Measurements from ENCODE around the gene AFF3. TPM values are rescaled to one million over a fixed set of nuclear protein-coding genes. Genes with fewer than 3 reads are reported as not detected.
"Not testable (repeated sequence)": the region's sequence is repeated elsewhere in the genome, so short reads cannot be mapped to it uniquely, and the experiment has no call there.

The AFF3 gene
- total and polyA plus RNA-seq, 3 experiments from 2014 or later = 0.48 to 1.3 (median 0.53) TPM

DNA sequence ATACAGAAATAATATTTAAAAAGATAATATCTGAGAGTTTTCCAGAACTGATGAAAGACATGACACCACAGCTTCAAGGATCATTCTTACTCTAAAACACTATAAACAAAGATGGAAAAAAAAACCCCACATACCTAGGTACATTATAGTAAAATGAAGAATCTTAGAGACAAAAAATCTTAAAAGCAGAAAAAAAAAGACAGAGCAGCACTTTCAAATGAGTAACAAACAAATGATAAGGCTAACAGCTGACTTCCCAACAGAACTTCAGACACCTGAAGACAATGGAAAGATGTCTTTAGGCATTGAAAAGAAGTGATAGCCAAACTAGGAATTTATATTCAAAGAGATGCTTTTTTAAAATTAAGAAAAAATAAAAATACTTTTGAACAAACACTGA is 21.2 kb upstream of the AFF3 start:
- no peak overlapping the region for H3K27ac Mint-ChIP-seq
- Histone ChIP-seq H3K27me3 (ENCODE audit: insufficient read depth, low read length, poor library complexity, severe bottlenecking) (no peaks in the 10 kb centered on the region), H3K4me1 (ENCODE audit: insufficient read depth, low read length) (no peaks in the 10 kb centered on the region), H3K36me3 (ENCODE audit: insufficient read depth, low read length) (no peaks in the 10 kb centered on the region), H3K9me3 (ENCODE audit: low read length) (no peaks in the 10 kb centered on the region), H3K4me3 (ENCODE audit: low read length) (no peak overlapping the region), H3K27ac (ENCODE audit: low read depth, low read length) (no peak overlapping the region)
- POLR2A ChIA-PET = no interaction called here
- DNase-seq = no peak
- peaks cover 2 to 15% of the 10 kb centered on the region in 2 donors for H3K27me3 Mint-ChIP-seq
- peaks cover 0 to 8% (median 2%) of the 10 kb centered on the region in 5 donors for H3K9me3 Mint-ChIP-seq
- CTCF ChIA-PET = no interaction called here
- H3K4me3 Mint-ChIP-seq = no peak overlapping the region
- peaks cover 0 to 1% (median 0%) of the 10 kb centered on the region in 3 donors for H3K36me3 Mint-ChIP-seq
- no peaks in the 10 kb centered on the region for H3K4me1 Mint-ChIP-seq

DNA sequence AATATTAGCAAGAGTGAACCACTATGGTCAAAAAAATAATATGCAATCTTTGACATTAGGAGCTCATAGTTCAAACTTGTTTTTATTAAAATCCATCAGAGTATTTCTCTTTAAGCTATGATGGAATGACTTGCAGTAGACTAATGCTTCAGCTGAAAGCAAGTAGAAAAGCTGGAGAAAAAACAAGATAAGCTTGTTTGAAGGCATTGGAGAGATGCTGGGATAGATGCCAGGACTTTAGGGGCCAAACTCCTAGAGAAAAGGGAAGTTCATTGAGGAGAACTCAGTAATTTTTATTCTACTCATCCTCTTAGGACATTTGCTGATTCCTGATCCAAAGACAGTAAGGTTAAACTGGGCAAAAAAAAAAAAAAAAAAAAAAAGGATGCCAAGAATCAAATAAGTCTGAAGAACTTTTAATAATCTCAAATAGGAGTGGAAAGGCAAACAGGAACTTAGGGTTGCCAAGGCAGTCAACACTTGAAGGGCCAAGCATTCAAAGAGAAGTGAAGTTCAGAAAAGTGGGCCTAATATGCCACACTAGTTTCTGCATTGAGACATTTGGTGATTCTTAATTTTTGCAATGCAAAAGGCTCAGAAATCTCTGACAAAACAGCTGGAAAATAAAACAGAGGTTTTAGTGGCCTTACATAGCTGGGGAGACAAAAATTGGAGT is 19.7 kb upstream of the AFF3 start:
- Mint-ChIP-seq H3K36me3 (peaks cover 0 to 1% (median 0%) of the 10 kb centered on the region in 3 donors), H3K27ac (no peak overlapping the region), H3K9me3 (peaks cover 0 to 8% (median 2%) of the 10 kb centered on the region in 5 donors), H3K27me3 (peaks cover 2 to 19% of the 10 kb centered on the region in 2 donors), H3K4me1 (no peaks in the 10 kb centered on the region), H3K4me3 (no peak overlapping the region)
- no peak overlapping the region for H3K4me3 ChIP-seq (ENCODE audit: low read length)
- CTCF ChIA-PET = no interaction called here
- no peaks in the 10 kb centered on the region for H3K36me3 ChIP-seq (ENCODE audit: insufficient read depth, low read length)
- DNase-seq = no peak
- H3K9me3 ChIP-seq (ENCODE audit: low read length) = no peaks in the 10 kb centered on the region
- H3K4me1 ChIP-seq (ENCODE audit: insufficient read depth, low read length) = no peaks in the 10 kb centered on the region
- POLR2A ChIA-PET = no interaction called here
- H3K27ac ChIP-seq (ENCODE audit: low read depth, low read length) = no peak overlapping the region
- no peaks in the 10 kb centered on the region for H3K27me3 ChIP-seq (ENCODE audit: insufficient read depth, low read length, poor library complexity, severe bottlenecking)

DNA sequence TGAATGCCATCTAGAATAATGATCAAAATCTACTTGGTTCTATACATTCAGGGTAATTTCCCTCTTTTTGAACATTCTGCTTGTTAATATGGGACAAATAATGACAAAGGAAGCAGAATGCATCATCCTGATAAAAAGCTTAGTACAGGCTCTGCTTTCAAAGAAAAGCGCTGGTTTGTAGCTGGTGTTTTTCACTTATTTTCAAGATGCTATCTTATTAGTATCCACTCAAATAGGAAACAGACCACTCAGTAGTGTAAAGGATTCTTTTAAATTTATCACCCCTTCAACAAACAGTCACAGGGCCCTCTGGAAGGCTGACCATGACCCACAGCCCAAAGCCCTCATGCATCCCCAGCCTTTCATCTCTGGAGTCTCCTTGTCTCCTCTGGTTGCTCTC is 18.0 kb upstream of the AFF3 start:
- no peak overlapping the region for H3K27ac Mint-ChIP-seq
- no peak overlapping the region for H3K4me3 Mint-ChIP-seq
- H3K4me1 Mint-ChIP-seq = no peaks in the 10 kb centered on the region
- Histone ChIP-seq H3K4me1 (ENCODE audit: insufficient read depth, low read length) (no peaks in the 10 kb centered on the region), H3K27ac (ENCODE audit: low read depth, low read length) (no peak overlapping the region), H3K9me3 (ENCODE audit: low read length) (no peaks in the 10 kb centered on the region), H3K4me3 (ENCODE audit: low read length) (no peak overlapping the region), H3K36me3 (ENCODE audit: insufficient read depth, low read length) (no peaks in the 10 kb centered on the region), H3K27me3 (ENCODE audit: insufficient read depth, low read length, poor library complexity, severe bottlenecking) (no peaks in the 10 kb centered on the region)
- H3K27me3 Mint-ChIP-seq = peaks cover 4 to 19% of the 10 kb centered on the region in 2 donors
- DNase-seq = no peak
- ChIA-PET POLR2A (no interaction called here), CTCF (no interaction called here)
- H3K9me3 Mint-ChIP-seq = peaks cover 0 to 8% (median 2%) of the 10 kb centered on the region in 5 donors
- peaks cover 0 to 1% (median 0%) of the 10 kb centered on the region in 3 donors for H3K36me3 Mint-ChIP-seq

DNA sequence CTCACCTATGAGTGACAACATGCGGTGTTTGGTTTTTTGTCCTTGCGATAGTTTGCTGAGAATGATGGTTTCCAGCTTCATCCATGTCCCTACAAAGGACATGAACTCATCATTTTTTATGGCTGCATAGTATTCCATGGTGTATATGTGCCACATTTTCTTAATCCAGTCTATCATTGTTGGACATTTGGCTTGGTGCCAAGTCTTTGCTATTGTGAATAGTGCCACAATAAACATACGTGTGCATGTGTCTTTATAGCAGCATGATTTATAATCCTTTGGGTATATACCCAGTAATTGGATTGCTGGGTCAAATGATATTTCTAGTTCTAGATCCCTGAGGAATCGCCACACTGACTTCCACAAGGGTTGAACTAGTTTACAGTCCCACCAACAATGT is 9.4 kb upstream of the AFF3 start:
- H3K9me3 ChIP-seq (ENCODE audit: low read length); H3K27me3 ChIP-seq (ENCODE audit: insufficient read depth, low read length, poor library complexity, severe bottlenecking); H3K4me1 Mint-ChIP-seq; POLR2A ChIA-PET; DNase-seq; CTCF ChIA-PET; H3K4me1 ChIP-seq (ENCODE audit: insufficient read depth, low read length); H3K27ac ChIP-seq (ENCODE audit: low read depth, low read length); H3K27ac Mint-ChIP-seq; H3K36me3 ChIP-seq (ENCODE audit: insufficient read depth, low read length); H3K27me3 Mint-ChIP-seq; H3K36me3 Mint-ChIP-seq; H3K4me3 Mint-ChIP-seq; H3K4me3 ChIP-seq (ENCODE audit: low read length): not testable (repeated sequence)
- peaks cover 0 to 11% (median 2%) of the 10 kb centered on the region in 5 donors for H3K9me3 Mint-ChIP-seq

DNA sequence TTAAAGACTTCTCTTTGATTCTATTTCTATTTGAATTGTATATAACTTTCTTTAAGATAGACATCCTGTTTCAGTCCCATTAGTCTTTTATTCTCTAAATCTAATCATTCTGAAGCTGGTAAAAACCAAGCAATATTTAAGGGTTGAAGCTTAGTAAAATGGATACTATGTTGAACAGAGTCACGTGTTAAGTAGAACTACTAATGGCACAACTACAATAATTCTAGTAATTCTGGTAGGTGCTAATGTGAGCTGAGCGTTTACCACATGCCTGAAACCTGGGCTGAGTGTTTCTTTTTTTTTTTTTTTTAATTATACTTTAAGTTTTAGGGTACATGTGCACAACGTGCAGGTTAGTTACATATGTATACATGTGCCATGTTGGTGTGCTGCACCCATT is 8.9 kb upstream of the AFF3 start:
- Histone ChIP-seq H3K27ac (ENCODE audit: low read depth, low read length) (no peak overlapping the region), H3K27me3 (ENCODE audit: insufficient read depth, low read length, poor library complexity, severe bottlenecking) (no peaks in the 10 kb centered on the region), H3K4me1 (ENCODE audit: insufficient read depth, low read length) (no peaks in the 10 kb centered on the region), H3K4me3 (ENCODE audit: low read length) (no peak overlapping the region), H3K9me3 (ENCODE audit: low read length) (no peaks in the 10 kb centered on the region), H3K36me3 (ENCODE audit: insufficient read depth, low read length) (no peaks in the 10 kb centered on the region)
- DNase-seq = no peak
- H3K4me3 Mint-ChIP-seq = no peak overlapping the region
- peaks cover 2 to 3% of the 10 kb centered on the region in 2 donors for H3K27me3 Mint-ChIP-seq
- ChIA-PET CTCF (no interaction called here), POLR2A (no interaction called here)
- no peaks in the 10 kb centered on the region for H3K4me1 Mint-ChIP-seq
- peaks cover 0 to 3% (median 0%) of the 10 kb centered on the region in 3 donors for H3K36me3 Mint-ChIP-seq
- H3K9me3 Mint-ChIP-seq = peaks cover 0 to 11% (median 2%) of the 10 kb centered on the region in 5 donors
- H3K27ac Mint-ChIP-seq = no peak overlapping the region

DNA sequence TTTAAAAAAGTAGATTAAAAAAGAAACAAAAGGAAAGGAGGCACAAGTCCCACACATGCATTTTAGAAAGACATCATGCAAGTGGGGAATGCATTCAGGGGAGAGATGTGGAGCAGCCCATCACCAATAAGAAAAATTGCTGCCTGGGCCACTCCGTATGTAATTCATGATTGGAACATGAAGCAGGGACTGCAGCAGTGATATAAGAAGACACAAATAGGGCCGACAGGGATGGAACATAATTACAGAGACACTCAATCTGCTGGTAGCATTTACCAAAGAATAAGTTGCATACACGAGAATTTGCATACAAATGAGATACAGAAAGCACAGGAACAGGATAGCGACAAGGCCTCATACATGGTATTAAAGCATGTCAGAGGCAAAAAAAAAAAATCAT is 6.5 kb upstream of the AFF3 start:
- peaks cover 0 to 4% (median 2%) of the 10 kb centered on the region in 5 donors for H3K9me3 Mint-ChIP-seq

DNA sequence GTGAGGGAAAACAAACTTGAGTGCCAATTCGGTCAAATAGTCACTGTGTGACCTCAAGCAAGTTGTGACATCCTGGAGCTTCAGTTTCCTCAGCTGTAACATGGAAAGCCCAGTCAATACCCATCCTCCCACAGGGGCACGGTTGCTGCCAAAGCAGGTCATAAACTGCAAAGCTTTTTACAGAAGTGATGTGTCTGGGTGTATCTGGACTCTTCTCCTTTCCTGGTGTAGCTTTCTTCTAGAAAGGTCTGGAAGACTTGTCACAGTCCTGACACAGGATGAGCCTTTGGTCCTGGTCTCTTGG is 4.2 kb upstream of the AFF3 start:
- Histone ChIP-seq H3K36me3 (ENCODE audit: insufficient read depth, low read length) (no peaks in the 10 kb centered on the region), H3K9me3 (ENCODE audit: low read length) (no peaks in the 10 kb centered on the region), H3K27ac (ENCODE audit: low read depth, low read length) (no peak overlapping the region), H3K4me3 (ENCODE audit: low read length) (no peak overlapping the region), H3K4me1 (ENCODE audit: insufficient read depth, low read length) (peaks cover 7% of the 10 kb centered on the region), H3K27me3 (ENCODE audit: insufficient read depth, low read length, poor library complexity, severe bottlenecking) (no peaks in the 10 kb centered on the region)
- peaks cover 12 to 21% (median 17%) of the 10 kb centered on the region in 3 donors for H3K4me1 Mint-ChIP-seq
- H3K4me3 Mint-ChIP-seq = no peak overlapping the region
- H3K9me3 Mint-ChIP-seq = peaks cover 0 to 4% (median 0%) of the 10 kb centered on the region in 5 donors
- H3K27me3 Mint-ChIP-seq = peaks cover 1 to 23% of the 10 kb centered on the region in 2 donors
- DNase-seq = no peak
- POLR2A ChIA-PET = no interaction called here
- no peaks in the 10 kb centered on the region for H3K36me3 Mint-ChIP-seq
- H3K27ac Mint-ChIP-seq = no peak overlapping the region
- CTCF ChIA-PET = no interaction called here

More for the DNA sequence above, 6.5 kb upstream of the AFF3 start:
- Histone ChIP-seq H3K36me3 (ENCODE audit: insufficient read depth, low read length) (no peaks in the 10 kb centered on the region), H3K4me3 (ENCODE audit: low read length) (no peak overlapping the region), H3K27ac (ENCODE audit: low read depth, low read length) (no peak overlapping the region), H3K9me3 (ENCODE audit: low read length) (no peaks in the 10 kb centered on the region), H3K4me1 (ENCODE audit: insufficient read depth, low read length) (no peaks in the 10 kb centered on the region), H3K27me3 (ENCODE audit: insufficient read depth, low read length, poor library complexity, severe bottlenecking) (no peaks in the 10 kb centered on the region)
- POLR2A ChIA-PET = no interaction called here
- Mint-ChIP-seq H3K36me3 (peaks cover 0 to 3% (median 0%) of the 10 kb centered on the region in 3 donors), H3K4me1 (no peaks in the 10 kb centered on the region), H3K27ac (no peak overlapping the region), H3K4me3 (no peak overlapping the region), H3K27me3 (peaks cover 1 to 9% of the 10 kb centered on the region in 2 donors)
- CTCF ChIA-PET = no interaction called here
- no peak for DNase-seq

DNA sequence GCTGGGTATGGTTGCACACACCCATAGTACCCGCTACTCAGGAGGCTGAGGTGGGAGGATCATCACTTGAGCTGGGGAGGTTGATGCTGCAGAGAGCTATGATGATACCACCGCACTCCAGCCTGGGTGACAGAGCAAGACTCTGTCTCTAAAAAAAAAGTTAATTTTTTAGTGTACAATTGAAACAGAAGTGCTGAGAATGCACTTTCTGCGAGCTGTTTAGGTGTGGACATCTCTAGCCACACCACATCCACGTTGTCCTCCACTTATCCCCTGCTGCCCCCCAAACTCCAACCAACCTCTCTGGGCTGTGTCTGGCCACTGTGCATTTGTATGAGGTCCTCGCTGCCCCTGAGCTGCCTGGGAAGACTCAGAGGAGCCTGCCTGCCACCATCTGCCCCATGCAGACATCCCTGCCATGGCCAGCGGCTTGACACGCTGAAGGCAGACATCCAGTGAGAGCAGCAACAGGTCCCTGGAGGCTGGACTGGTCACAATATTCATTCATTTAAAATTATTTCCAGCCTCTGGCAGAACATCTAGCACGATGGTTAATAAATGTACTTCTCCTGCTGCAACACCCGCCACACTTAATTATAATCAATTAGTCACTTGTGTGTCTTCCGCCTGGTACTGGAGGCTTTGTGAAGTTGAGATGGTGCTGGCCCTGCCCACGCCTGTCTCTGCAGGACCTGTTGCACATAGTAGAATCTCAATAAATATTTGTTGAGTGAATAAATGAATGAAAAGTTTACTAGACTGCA is 3.7 kb upstream of the AFF3 start:
- H3K27ac ChIP-seq (ENCODE audit: low read depth, low read length) = no peak overlapping the region
- no peaks in the 10 kb centered on the region for H3K27me3 ChIP-seq (ENCODE audit: insufficient read depth, low read length, poor library complexity, severe bottlenecking)
- POLR2A ChIA-PET = no interaction called here
- H3K9me3 Mint-ChIP-seq = peaks cover 0 to 4% (median 0%) of the 10 kb centered on the region in 5 donors
- no peaks in the 10 kb centered on the region for H3K36me3 Mint-ChIP-seq
- H3K9me3 ChIP-seq (ENCODE audit: low read length) = no peaks in the 10 kb centered on the region
- H3K36me3 ChIP-seq (ENCODE audit: insufficient read depth, low read length) = no peaks in the 10 kb centered on the region
- no peak overlapping the region for H3K27ac Mint-ChIP-seq
- H3K27me3 Mint-ChIP-seq = peaks cover 1 to 24% of the 10 kb centered on the region in 2 donors
- CTCF ChIA-PET = interaction anchor here (0.7 kb wide), 1 partner anchor 330 kb away, joined by 3 read pairs; no protein-coding TSS in a partner anchor
- no peak overlapping the region for H3K4me3 Mint-ChIP-seq
- DNase-seq = no peak
- H3K4me3 ChIP-seq (ENCODE audit: low read length) = no peak overlapping the region
- H3K4me1 Mint-ChIP-seq = peaks cover 12 to 23% (median 18%) of the 10 kb centered on the region in 3 donors
- peaks cover 7% of the 10 kb centered on the region for H3K4me1 ChIP-seq (ENCODE audit: insufficient read depth, low read length)

All from CD8-positive, alpha-beta memory T cell (primary cell).